ENCODE measurements around the gene FAM13A.

GRCh38 chr4:88900432-88900831 is 156.6 kb downstream of the FAM13A start:
- TF ChIP-seq CTCF (conservative IDR thresholded peaks at IDR 0.05; ENCODE audit: low read depth, low read length) = no peak
- no peak for TF ChIP-seq MAZ (IDR thresholded peaks at IDR 0.05; ENCODE audit: borderline replicate concordance, low read depth, low read length)
- no peak for TF ChIP-seq USF2 (IDR thresholded peaks at IDR 0.05; ENCODE audit: low read depth, low read length)
- TF ChIP-seq POLR2A (IDR thresholded peaks at IDR 0.05; ENCODE audit: low read depth, low read length) = no peak
- TF ChIP-seq RAD21 (IDR thresholded peaks at IDR 0.05; ENCODE audit: low read length) = no peak
- TF ChIP-seq BHLHE40 (IDR thresholded peaks at IDR 0.05; ENCODE audit: low read depth, low read length) = no peak
- no peak for TF ChIP-seq SMC3 (IDR thresholded peaks at IDR 0.05; ENCODE audit: low read depth, low read length)

Measured in IMR-90 (cell line).